H9 (cell line): ENCODE results near the gene NDRG2. TPM values are rescaled to one million over a fixed set of nuclear protein-coding genes. Genes with fewer than 3 reads are reported as not detected.

Source experiments
- DNase-seq: peaks from one replicate; pipeline ENCODE4 v3.0.0-alpha.2; 2017
- H2AFZ ChIP-seq: one replicate; pipeline ENCODE4 v1.6.1; 2013; ENCODE audit warnings: mild to moderate bottlenecking, low read length, control low read depth, moderate library complexity
- H2AK5ac ChIP-seq: 2 replicates; pipeline ENCODE4 v1.6.1; 2013; ENCODE audit warnings: low read length, control low read depth, mixed read lengths; ENCODE audit not compliant: insufficient read length
- H2BK120ac ChIP-seq: one replicate; pipeline ENCODE4 v1.6.1; 2013; ENCODE audit warnings: low read depth, mild to moderate bottlenecking, low read length, control low read depth, inconsistent platforms; ENCODE audit not compliant: poor library complexity, severe bottlenecking
- H2BK12ac ChIP-seq: 2 replicates; pipeline ENCODE4 v1.6.1; 2013; ENCODE audit warnings: low read length, control low read depth, mixed read lengths, low read depth; ENCODE audit not compliant: insufficient read length
- H2BK15ac ChIP-seq: 2 replicates; pipeline ENCODE4 v1.6.1; 2013; ENCODE audit warnings: low read depth, low read length, control low read depth
- H2BK20ac ChIP-seq: one replicate; pipeline ENCODE4 v1.6.1; 2013; ENCODE audit warnings: low read depth, mild to moderate bottlenecking, low read length, control low read depth, inconsistent platforms; ENCODE audit not compliant: poor library complexity, severe bottlenecking
- H2BK5ac ChIP-seq: 2 replicates; pipeline ENCODE4 v1.6.1; 2013; ENCODE audit warnings: low read length, control low read depth, mixed read lengths; ENCODE audit not compliant: insufficient read length
- H3K14ac ChIP-seq: 2 replicates; pipeline ENCODE4 v1.6.1; 2013; ENCODE audit warnings: low read length, control low read depth; ENCODE audit not compliant: insufficient read depth
- H3K18ac ChIP-seq: 2 replicates; pipeline ENCODE4 v1.6.1; 2013; ENCODE audit warnings: low read depth, mild to moderate bottlenecking, mixed read lengths, low read length, control low read depth; ENCODE audit not compliant: insufficient read length
- H3K23ac ChIP-seq: 2 replicates; pipeline ENCODE4 v1.6.1; 2013; ENCODE audit warnings: low read length, control low read depth, mixed read lengths, low read depth; ENCODE audit not compliant: insufficient read length
- H3K23me2 ChIP-seq: 2 replicates; pipeline ENCODE4 v1.6.1; 2013; ENCODE audit warnings: low read depth, mild to moderate bottlenecking, mixed read lengths, low read length, control low read depth; ENCODE audit not compliant: insufficient read length, poor library complexity, severe bottlenecking
- H3K27ac ChIP-seq: 2 replicates; pipeline ENCODE4 v1.5.1; 2013; ENCODE audit warnings: low read length, control low read depth, mixed read lengths, low read depth; ENCODE audit not compliant: insufficient read length
- H3K27me3 ChIP-seq: 2 replicates; pipeline ENCODE4 v1.6.1; 2013; ENCODE audit warnings: low read length, control low read depth, inconsistent platforms; ENCODE audit not compliant: insufficient read depth
- H3K4ac ChIP-seq: 2 replicates; pipeline ENCODE4 v1.6.1; 2013; ENCODE audit warnings: low read depth, mild to moderate bottlenecking, control low read depth, inconsistent platforms, low read length, moderate library complexity
- H3K4me1 ChIP-seq: 2 replicates; pipeline ENCODE4 v1.6.1; 2013; ENCODE audit warnings: low read length, control low read depth, inconsistent platforms; ENCODE audit not compliant: insufficient read depth
- H3K4me2 ChIP-seq: 2 replicates; pipeline ENCODE4 v1.6.1; 2013; ENCODE audit warnings: low read length, control low read depth, mixed read lengths; ENCODE audit not compliant: insufficient read length, insufficient read depth
- H3K56ac ChIP-seq: 2 replicates; pipeline ENCODE4 v1.6.1; 2013; ENCODE audit warnings: low read depth, mild to moderate bottlenecking, mixed read lengths, low read length, control low read depth; ENCODE audit not compliant: insufficient read length
- H3K79me1 ChIP-seq: 2 replicates; pipeline ENCODE4 v1.6.1; 2013; ENCODE audit warnings: low read depth, mild to moderate bottlenecking, moderate library complexity, low read length, control low read depth, inconsistent platforms; ENCODE audit not compliant: insufficient read depth, poor library complexity, severe bottlenecking
- H3K79me2 ChIP-seq: 2 replicates; pipeline ENCODE4 v1.6.1; 2013; ENCODE audit warnings: low read length, control low read depth, inconsistent platforms; ENCODE audit not compliant: insufficient read depth
- H3K9ac ChIP-seq: 2 replicates; pipeline ENCODE4 v1.6.1; 2013; ENCODE audit warnings: low read length, control low read depth, mixed read lengths; ENCODE audit not compliant: insufficient read length; ENCODE audit errors: extremely low read depth
- H3K9me3 ChIP-seq: one replicate; pipeline ENCODE4 v1.6.1; 2013; ENCODE audit warnings: low read depth, low read length, inconsistent platforms; ENCODE audit not compliant: control insufficient read depth
- H3T11ph ChIP-seq: one replicate; pipeline ENCODE4 v1.6.1; 2013; ENCODE audit warnings: mild to moderate bottlenecking, low read length, control low read depth, inconsistent platforms
- H4K20me1 ChIP-seq: one replicate; pipeline ENCODE4 v1.6.1; 2013; ENCODE audit not compliant: control insufficient read depth, insufficient read length, insufficient read depth
- H4K5ac ChIP-seq: 2 replicates; pipeline ENCODE4 v1.6.1; 2013; ENCODE audit warnings: low read depth, mild to moderate bottlenecking, mixed read lengths, low read length, control low read depth; ENCODE audit not compliant: insufficient read length
- H4K8ac ChIP-seq: replicated peaks from 2 replicates; pipeline ENCODE4 v1.6.1; 2013; ENCODE audit warnings: low read length, control low read depth, mixed read lengths, low read depth; ENCODE audit not compliant: insufficient read length
- H4K91ac ChIP-seq: 2 replicates; pipeline ENCODE4 v1.6.1; 2013; ENCODE audit warnings: low read depth, mild to moderate bottlenecking, moderate library complexity, mixed read lengths, low read length, control low read depth; ENCODE audit not compliant: insufficient read length
- H3K27ac Mint-ChIP-seq, 3 experiments: 2 replicates in 2 of 3; 3 replicates in 1 of 3; pipeline ENCODE4 v1.8.0; 2020 to 2021; ENCODE audit warnings: mixed read lengths in 3 of 3, mild to moderate bottlenecking in 1 of 3, moderate library complexity in 1 of 3
- H3K27me3 Mint-ChIP-seq: 2 replicates; pipeline ENCODE4 v1.8.0; 2021; ENCODE audit warnings: low read depth, mild to moderate bottlenecking, moderate library complexity, mixed read lengths
- H3K36me3 Mint-ChIP-seq, 3 experiments: 2 replicates in 2 of 3; 3 replicates in 1 of 3; pipeline ENCODE4 v1.8.0; 2020 to 2021; ENCODE audit warnings: low read depth in 3 of 3, mixed read lengths in 3 of 3; ENCODE audit not compliant: insufficient read depth in 1 of 3
- H3K4me1 Mint-ChIP-seq, 2 experiments: 2 replicates each; pipeline ENCODE4 v1.8.0; 2020; ENCODE audit warnings: mixed read lengths in 2 of 2
- H3K4me3 Mint-ChIP-seq, 2 experiments: 2 replicates in 1 of 2; 3 replicates in 1 of 2; pipeline ENCODE4 v1.8.0; 2020 to 2021; ENCODE audit warnings: mild to moderate bottlenecking in 2 of 2, mixed read lengths in 2 of 2, moderate library complexity in 1 of 2
- H3K9me3 Mint-ChIP-seq, 2 experiments: 2 replicates in 1 of 2; 3 replicates in 1 of 2; pipeline ENCODE4 v1.8.0; 2020; ENCODE audit warnings: mild to moderate bottlenecking in 2 of 2, mixed read lengths in 2 of 2, moderate library complexity in 1 of 2
- WGBS: extraction: QIAGEN DNeasy Blood & Tissue Kit; methylation state at CpG from one replicate; pipeline ENCODE4 v1.1.7; 2013; ENCODE audit warnings: missing lambda C conversion rate, low lambda C conversion rate, mixed read lengths; ENCODE audit not compliant: insufficient read length; ENCODE audit errors: extremely low coverage; 5-methylcytosine and 5-hydroxymethylcytosine counted together
- total RNA-seq: library from RNA; stranded (reverse); gene quantifications from 2 replicates; pipeline ENCODE4 v1.2.1, GENCODE V29; 2021
- TF ChIP-seq, protein P1 (sequence below): fragments of 200-600 bp; sonication (generic); conservative IDR thresholded peaks from 3 replicates; pipeline ENCODE4 v1.8.0; 2021; ENCODE audit warnings: antibody characterized with exemption, mild to moderate bottlenecking

NDRG2 gene
- total RNA-seq, 1 experiment from 2014 or later: 20.6 TPM

- Histone ChIP-seq H3T11ph (no peak overlapping the region), H3K23me2 (no peaks in the 10 kb centered on the region), H3K4ac (no peak overlapping the region), H3K14ac (no peak overlapping the region), H3K18ac (no peak overlapping the region), H3K23ac (no peak overlapping the region), H3K4me1 (no peaks in the 10 kb centered on the region; the same call in 1 of the 2 replicates), H4K20me1 (no peaks in the 10 kb centered on the region), H2BK120ac (no peak overlapping the region), H3K4me2 (no peak overlapping the region), H2BK20ac (no peak overlapping the region), H2BK12ac (no peak overlapping the region), H3K79me1 (no peaks in the 10 kb centered on the region), H4K91ac (no peak overlapping the region), H2AFZ (no peak overlapping the region), H3K9me3 (no peaks in the 10 kb centered on the region), H2AK5ac (no peak overlapping the region), H3K79me2 (no peaks in the 10 kb centered on the region), H3K56ac (no peak overlapping the region), H3K27ac (no peak overlapping the region), H2BK5ac (no peak overlapping the region), H3K27me3 (no peaks in the 10 kb centered on the region), H4K5ac (no peak overlapping the region), H2BK15ac (no peak overlapping the region), H4K8ac (no peak overlapping the region), H3K9ac (no peak overlapping the region)
- TF ChIP-seq, protein P1, sequence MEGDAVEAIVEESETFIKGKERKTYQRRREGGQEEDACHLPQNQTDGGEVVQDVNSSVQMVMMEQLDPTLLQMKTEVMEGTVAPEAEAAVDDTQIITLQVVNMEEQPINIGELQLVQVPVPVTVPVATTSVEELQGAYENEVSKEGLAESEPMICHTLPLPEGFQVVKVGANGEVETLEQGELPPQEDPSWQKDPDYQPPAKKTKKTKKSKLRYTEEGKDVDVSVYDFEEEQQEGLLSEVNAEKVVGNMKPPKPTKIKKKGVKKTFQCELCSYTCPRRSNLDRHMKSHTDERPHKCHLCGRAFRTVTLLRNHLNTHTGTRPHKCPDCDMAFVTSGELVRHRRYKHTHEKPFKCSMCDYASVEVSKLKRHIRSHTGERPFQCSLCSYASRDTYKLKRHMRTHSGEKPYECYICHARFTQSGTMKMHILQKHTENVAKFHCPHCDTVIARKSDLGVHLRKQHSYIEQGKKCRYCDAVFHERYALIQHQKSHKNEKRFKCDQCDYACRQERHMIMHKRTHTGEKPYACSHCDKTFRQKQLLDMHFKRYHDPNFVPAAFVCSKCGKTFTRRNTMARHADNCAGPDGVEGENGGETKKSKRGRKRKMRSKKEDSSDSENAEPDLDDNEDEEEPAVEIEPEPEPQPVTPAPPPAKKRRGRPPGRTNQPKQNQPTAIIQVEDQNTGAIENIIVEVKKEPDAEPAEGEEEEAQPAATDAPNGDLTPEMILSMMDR: no peak
- Mint-ChIP-seq H3K4me3 (no peak overlapping the region), H3K27ac (no peak overlapping the region), H3K4me1 (peaks cover 11 to 14% of the 10 kb centered on the region in 2 experiments), H3K27me3 (no peaks in the 10 kb centered on the region), H3K36me3 (no peaks in the 10 kb centered on the region), H3K9me3 (no peaks in the 10 kb centered on the region)
- no peak for DNase-seq
- no CpG with 5 or more reads among the region's 5 CpGs for WGBS
Observed at GRCh38 chr14:21055432-21056117, 30.7 kb upstream of the NDRG2 start.
